Activated T-helper 1 cell treated with anti-CD3 and anti-CD28 coated beads, Interleukin-12 subunit alpha, Interleukin-12 subunit beta, Interleukin-2, Interleukin-4 antibody, amounts not matched to agents 30 ng/mL and 10 ng/mL and 1 ng/mL, durations not matched to agents 14 hours and 24 hours and 36 hours (primary cell): ENCODE measurements around the gene KIF6. TPM values are rescaled to one million over a fixed set of nuclear protein-coding genes. Genes with fewer than 3 reads are reported as not detected.

ENCODE experiments used
- DNase-seq: peaks from one replicate; pipeline ENCODE4 v3.0.0; 2021; ENCODE audit warnings: low spot score
- H3K27ac Mint-ChIP-seq: one replicate; pipeline ENCODE4 v1.8.0; 2021; ENCODE audit warnings: mild to moderate bottlenecking, mixed read lengths
- H3K27me3 Mint-ChIP-seq: one replicate; pipeline ENCODE4 v1.8.0; 2022; ENCODE audit warnings: mild to moderate bottlenecking, moderate library complexity, mixed read lengths; ENCODE audit not compliant: insufficient read depth
- H3K36me3 Mint-ChIP-seq: one replicate; pipeline ENCODE4 v1.8.0; 2021; ENCODE audit warnings: low read depth, mixed read lengths
- H3K4me1 Mint-ChIP-seq: one replicate; pipeline ENCODE4 v1.8.0; 2021; ENCODE audit warnings: low read depth, mixed read lengths
- H3K4me3 Mint-ChIP-seq: one replicate; pipeline ENCODE4 v1.8.0; 2021; ENCODE audit warnings: mild to moderate bottlenecking, moderate library complexity, mixed read lengths
- H3K9me3 Mint-ChIP-seq: one replicate; pipeline ENCODE4 v1.8.0; 2021; ENCODE audit warnings: mixed read lengths
- intact Hi-C: fragments of 100-400 bp; cut with micrococcal nuclease; formaldehyde crosslinking; loops from one replicate; pipeline ENCODE4 v1.15.1; 2024
- total RNA-seq: library from RNA; stranded (reverse); gene quantifications from 2 replicates; pipeline ENCODE4 v1.2.3, GENCODE V29; 2022

Gene KIF6
- total RNA-seq, 1 donor from 2014 or later = 0.08 TPM

- H3K4me1 Mint-ChIP-seq = peaks cover 6% of the 10 kb centered on the region
- H3K4me3 Mint-ChIP-seq = no peak overlapping the region
- intact Hi-C loops = no loop called here
- no peak for DNase-seq
- H3K27ac Mint-ChIP-seq = no peak overlapping the region
- H3K27me3 Mint-ChIP-seq = peaks cover 11% of the 10 kb centered on the region
- no peaks in the 10 kb centered on the region for H3K36me3 Mint-ChIP-seq
- no peaks in the 10 kb centered on the region for H3K9me3 Mint-ChIP-seq
These were observed 314.2 kb downstream of the KIF6 start for GRCh38 chr6:39411001-39411400.

DNA sequence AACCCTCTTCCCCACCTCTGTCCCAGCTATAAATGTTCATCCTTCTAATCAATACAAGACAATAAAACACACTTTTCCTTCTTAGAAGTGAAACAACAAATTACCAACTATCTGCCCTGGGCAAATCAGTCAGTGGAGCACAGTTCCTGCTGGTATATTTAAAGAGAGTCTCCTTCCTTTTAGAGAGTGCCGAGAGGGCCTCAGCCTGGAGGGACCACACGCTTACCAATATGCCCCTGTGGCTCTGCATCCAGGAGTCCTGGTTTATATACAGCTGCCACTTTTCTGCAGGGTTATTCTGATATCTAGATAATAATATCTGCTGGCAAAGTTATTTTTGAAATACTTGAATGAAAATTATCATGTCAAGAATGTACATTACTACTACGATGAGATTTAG, 315.3 kb downstream of the KIF6 start:
- H3K4me3 Mint-ChIP-seq = no peak overlapping the region
- peaks cover 16% of the 10 kb centered on the region for H3K27me3 Mint-ChIP-seq
- H3K4me1 Mint-ChIP-seq = peaks cover 8% of the 10 kb centered on the region
- intact Hi-C loops = no loop called here
- no peaks in the 10 kb centered on the region for H3K9me3 Mint-ChIP-seq
- DNase-seq = no peak
- H3K36me3 Mint-ChIP-seq = no peaks in the 10 kb centered on the region
- no peak overlapping the region for H3K27ac Mint-ChIP-seq

GRCh38 chr6:39407446-39407993, 317.7 kb downstream of the KIF6 start:
- intact Hi-C loops = no loop called here
- H3K27me3 Mint-ChIP-seq = peaks cover 14% of the 10 kb centered on the region
- no peak for DNase-seq
- no peak overlapping the region for H3K27ac Mint-ChIP-seq
- H3K4me3 Mint-ChIP-seq = no peak overlapping the region
- peaks cover 8% of the 10 kb centered on the region for H3K4me1 Mint-ChIP-seq
- H3K36me3 Mint-ChIP-seq = no peaks in the 10 kb centered on the region
- H3K9me3 Mint-ChIP-seq = no peaks in the 10 kb centered on the region

- peaks cover 11% of the 10 kb centered on the region for H3K27me3 Mint-ChIP-seq
- intact Hi-C loops = no loop called here
- H3K27ac Mint-ChIP-seq = no peak overlapping the region
- H3K4me3 Mint-ChIP-seq = no peak overlapping the region
- H3K4me1 Mint-ChIP-seq = peaks cover 8% of the 10 kb centered on the region
- no peak for DNase-seq
- no peaks in the 10 kb centered on the region for H3K9me3 Mint-ChIP-seq
- H3K36me3 Mint-ChIP-seq = no peaks in the 10 kb centered on the region
These were observed 320.9 kb downstream of the KIF6 start for GRCh38 chr6:39404312-39404711.

- intact Hi-C loops = no loop called here
- peaks cover 11% of the 10 kb centered on the region for H3K27me3 Mint-ChIP-seq
- H3K36me3 Mint-ChIP-seq = no peaks in the 10 kb centered on the region
- no peak overlapping the region for H3K27ac Mint-ChIP-seq
- H3K4me3 Mint-ChIP-seq = no peak overlapping the region
- no peak for DNase-seq
- no peaks in the 10 kb centered on the region for H3K9me3 Mint-ChIP-seq
- H3K4me1 Mint-ChIP-seq = peaks cover 8% of the 10 kb centered on the region
These were observed 321.9 kb downstream of the KIF6 start for GRCh38 chr6:39403304-39403703.

DNA sequence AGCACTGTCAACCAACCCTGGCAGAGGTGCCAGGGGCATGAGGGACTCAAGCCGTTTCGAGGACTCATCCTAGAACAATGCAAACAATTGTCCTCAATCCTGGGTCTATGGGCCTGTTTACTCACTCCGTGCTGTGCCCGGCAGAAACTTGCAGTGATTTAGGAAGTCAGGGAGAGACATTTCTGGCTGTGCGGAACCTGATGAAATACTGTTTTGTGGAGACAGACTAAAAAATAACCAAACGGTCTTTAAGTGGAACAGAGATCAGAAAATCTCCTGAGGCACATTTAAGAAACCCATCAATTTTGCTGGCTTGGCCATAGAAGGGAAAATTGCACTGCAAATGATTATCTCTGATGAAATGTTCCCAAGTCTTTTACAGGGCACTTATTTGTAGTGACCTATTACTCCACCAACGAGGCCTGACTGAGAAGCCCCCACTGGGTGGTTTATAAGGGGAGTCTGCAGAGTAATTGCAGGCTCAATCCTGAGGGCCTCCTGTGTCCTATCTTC, 322.9 kb downstream of the KIF6 start:
- Mint-ChIP-seq H3K4me1 (peaks cover 8% of the 10 kb centered on the region), H3K36me3 (no peaks in the 10 kb centered on the region), H3K4me3 (no peak overlapping the region), H3K9me3 (no peaks in the 10 kb centered on the region), H3K27me3 (peaks cover 12% of the 10 kb centered on the region), H3K27ac (no peak overlapping the region)
- no peak for DNase-seq
- intact Hi-C loops = no loop called here

GRCh38 chr6:39401376-39401775, 323.8 kb downstream of the KIF6 start:
- no peak overlapping the region for H3K27ac Mint-ChIP-seq

GRCh38 chr6:39400026-39400425, 325.2 kb downstream of the KIF6 start:
- intact Hi-C loops = no loop called here
- Mint-ChIP-seq H3K4me1 (no peaks in the 10 kb centered on the region), H3K36me3 (no peaks in the 10 kb centered on the region), H3K27me3 (peaks cover 5% of the 10 kb centered on the region), H3K9me3 (no peaks in the 10 kb centered on the region), H3K27ac (no peak overlapping the region), H3K4me3 (no peak overlapping the region)
- DNase-seq = no peak

More at GRCh38 chr6:39401376-39401775, 323.8 kb downstream of the KIF6 start:
- H3K27me3 Mint-ChIP-seq = peaks cover 11% of the 10 kb centered on the region
- no peak for DNase-seq
- H3K36me3 Mint-ChIP-seq = no peaks in the 10 kb centered on the region
- peaks cover 5% of the 10 kb centered on the region for H3K4me1 Mint-ChIP-seq
- intact Hi-C loops = no loop called here
- H3K4me3 Mint-ChIP-seq = no peak overlapping the region
- H3K9me3 Mint-ChIP-seq = no peaks in the 10 kb centered on the region

- Mint-ChIP-seq H3K27me3 (peaks cover 4% of the 10 kb centered on the region), H3K9me3 (no peaks in the 10 kb centered on the region), H3K27ac (no peak overlapping the region), H3K4me3 (no peak overlapping the region), H3K4me1 (no peaks in the 10 kb centered on the region), H3K36me3 (no peaks in the 10 kb centered on the region)
- intact Hi-C loops = no loop called here
- no peak for DNase-seq
These were observed 328.4 kb downstream of the KIF6 start for GRCh38 chr6:39396854-39397253.

- Mint-ChIP-seq H3K27ac (no peak overlapping the region), H3K9me3 (no peaks in the 10 kb centered on the region), H3K4me1 (no peaks in the 10 kb centered on the region), H3K27me3 (peaks cover 4% of the 10 kb centered on the region), H3K36me3 (no peaks in the 10 kb centered on the region), H3K4me3 (no peak overlapping the region)
- no peak for DNase-seq
- intact Hi-C loops = no loop called here
These were observed 332.1 kb downstream of the KIF6 start for GRCh38 chr6:39393075-39393474.

DNA sequence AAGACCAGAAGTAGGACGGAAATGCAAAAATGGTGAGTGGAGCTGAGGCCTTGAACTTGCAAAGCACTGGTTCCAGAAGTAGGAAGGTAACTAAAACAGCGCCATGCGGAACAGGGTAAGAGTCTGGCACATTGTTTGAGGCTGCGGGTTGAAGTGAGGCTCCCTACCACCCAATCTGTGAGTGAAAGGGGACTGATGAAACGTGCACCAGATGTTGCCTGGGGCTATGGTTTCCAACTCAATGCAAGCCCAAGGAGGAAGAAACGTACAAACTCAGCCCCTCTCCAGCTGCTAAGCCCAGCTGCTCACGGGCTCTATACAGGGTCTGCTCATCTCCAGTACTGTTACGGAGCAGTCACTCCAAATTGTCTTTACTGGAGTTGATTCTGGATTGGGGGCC, 334.0 kb downstream of the KIF6 start:
- Mint-ChIP-seq H3K36me3 (no peaks in the 10 kb centered on the region), H3K4me1 (no peaks in the 10 kb centered on the region), H3K27me3 (peaks cover 2% of the 10 kb centered on the region), H3K27ac (no peak overlapping the region), H3K9me3 (no peaks in the 10 kb centered on the region), H3K4me3 (no peak overlapping the region)
- no peak for DNase-seq
- intact Hi-C loops = no loop called here

- Mint-ChIP-seq H3K4me3 (no peak overlapping the region), H3K27me3 (peaks cover 2% of the 10 kb centered on the region), H3K36me3 (no peaks in the 10 kb centered on the region), H3K9me3 (no peaks in the 10 kb centered on the region), H3K27ac (no peak overlapping the region), H3K4me1 (no peaks in the 10 kb centered on the region)
- no peak for DNase-seq
- intact Hi-C loops = no loop called here
These were observed 335.8 kb downstream of the KIF6 start for GRCh38 chr6:39389484-39389767.

- intact Hi-C loops = no loop called here
- Mint-ChIP-seq H3K27ac (no peak overlapping the region), H3K9me3 (no peaks in the 10 kb centered on the region), H3K4me1 (no peaks in the 10 kb centered on the region), H3K4me3 (no peak overlapping the region), H3K27me3 (peaks cover 2% of the 10 kb centered on the region), H3K36me3 (no peaks in the 10 kb centered on the region)
- DNase-seq = no peak
These were observed 336.4 kb downstream of the KIF6 start for GRCh38 chr6:39388606-39389483.
